SH-SY5Y (cell line): ENCODE data around the gene ALPG.

Experiments used
- GATA2 ChIP-seq: IDR thresholded peaks from 2 replicates; pipeline ENCODE4 v1.6.1; 2011; ENCODE audit warnings: mild to moderate bottlenecking, low read depth, low read length
- GATA3 ChIP-seq: IDR thresholded peaks from 2 replicates; pipeline ENCODE4 v1.6.1; 2011; ENCODE audit warnings: low read depth, mild to moderate bottlenecking, low read length, moderate library complexity

Gene ALPG

DNA sequence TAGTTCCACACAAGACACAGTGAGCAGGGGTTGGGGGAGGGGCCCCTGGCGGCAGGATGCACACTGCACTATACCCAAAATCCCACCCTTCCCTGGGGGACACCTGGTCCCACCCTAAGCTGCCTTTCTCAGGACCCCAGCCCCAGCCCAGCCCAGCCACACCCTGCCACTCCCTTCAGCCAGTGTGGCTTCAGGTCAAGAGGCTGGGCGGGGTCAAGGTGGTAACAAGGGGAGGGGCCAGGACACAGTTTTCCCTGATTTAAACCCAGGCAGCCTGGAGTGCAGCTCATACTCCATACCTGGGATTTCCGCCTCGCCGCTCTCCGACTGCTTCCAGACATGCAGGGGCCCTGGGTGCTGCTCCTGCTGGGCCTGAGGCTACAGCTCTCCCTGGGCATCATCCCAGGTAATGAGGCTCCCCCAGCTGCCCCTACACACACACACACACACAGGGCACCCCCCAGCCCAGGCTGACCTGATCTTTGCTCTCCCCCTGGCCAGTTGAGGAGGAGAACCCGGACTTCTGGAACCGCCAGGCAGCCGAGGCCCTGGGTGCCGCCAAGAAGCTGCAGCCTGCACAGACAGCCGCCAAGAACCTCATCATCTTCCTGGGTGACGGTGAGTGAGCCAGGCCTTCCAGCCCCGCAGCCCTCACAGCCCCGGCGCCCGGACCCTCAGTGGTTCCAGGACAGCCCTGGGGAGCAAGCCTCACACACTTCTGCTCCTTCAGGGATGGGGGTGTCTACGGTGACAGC, at the start of gene ALPG:
ALPG (plus strand) TSS at position 289 of the 755 bp plus-strand sequence; CDS start at position 340, 51 bp downstream.
- TF ChIP-seq GATA3, result no peak
- no peak for TF ChIP-seq GATA2

DNA sequence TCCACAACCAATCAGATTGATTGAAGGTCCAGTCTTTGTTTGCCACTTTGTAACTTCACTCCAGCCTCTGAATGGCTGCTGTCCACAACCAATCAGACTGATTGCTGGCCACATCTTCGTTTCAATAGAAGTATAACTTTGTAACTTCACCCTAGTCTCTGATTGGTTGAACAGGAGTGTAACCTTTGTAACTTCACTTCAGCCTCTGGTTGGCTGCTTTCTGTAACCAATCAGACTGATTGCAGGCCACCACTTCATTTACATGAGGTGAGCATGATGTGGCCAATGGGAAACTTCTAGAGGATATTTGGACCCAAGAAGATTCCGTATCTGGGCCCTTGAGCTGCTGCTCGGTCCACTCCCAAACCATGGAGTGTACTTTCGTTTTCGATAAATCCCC, 45.0 kb upstream of the ALPG start:
- TF ChIP-seq GATA2, result no peak

DNA sequence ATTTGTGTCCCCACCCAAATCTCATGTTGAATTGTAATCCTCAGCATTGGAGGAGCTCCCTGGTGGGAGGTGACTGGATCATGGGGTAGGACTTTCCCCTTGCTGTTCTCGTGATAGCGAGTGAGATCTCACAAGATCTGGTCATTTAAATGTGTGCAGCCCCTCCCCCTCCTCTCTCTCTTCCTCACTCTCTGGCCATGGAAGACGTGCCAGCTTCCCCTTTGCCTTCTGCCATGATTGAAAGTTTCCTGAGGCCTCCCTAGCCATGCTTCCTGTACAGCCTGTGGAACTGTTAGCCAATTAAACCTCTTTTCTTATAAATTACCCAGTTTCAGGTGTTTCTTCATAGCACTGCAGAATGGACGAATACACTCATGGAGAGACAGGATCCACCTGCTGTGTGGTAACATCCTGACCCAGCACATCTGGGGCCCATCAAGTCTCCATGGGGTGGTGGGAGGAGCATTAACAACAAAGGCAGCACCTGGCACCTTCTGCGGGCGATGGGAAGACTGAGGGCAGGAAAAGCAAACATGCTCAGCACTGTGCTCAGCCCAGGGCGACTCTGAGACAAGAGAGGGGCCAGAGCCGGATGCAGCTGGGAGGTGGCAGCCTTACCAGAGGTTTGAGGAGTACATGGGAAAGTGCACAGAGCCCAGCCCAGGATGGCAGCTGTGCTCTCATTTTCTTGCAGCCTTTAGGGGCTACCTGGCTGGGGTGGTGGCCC, 44.3 kb upstream of the ALPG start:
- TF ChIP-seq GATA2, result no peak

DNA sequence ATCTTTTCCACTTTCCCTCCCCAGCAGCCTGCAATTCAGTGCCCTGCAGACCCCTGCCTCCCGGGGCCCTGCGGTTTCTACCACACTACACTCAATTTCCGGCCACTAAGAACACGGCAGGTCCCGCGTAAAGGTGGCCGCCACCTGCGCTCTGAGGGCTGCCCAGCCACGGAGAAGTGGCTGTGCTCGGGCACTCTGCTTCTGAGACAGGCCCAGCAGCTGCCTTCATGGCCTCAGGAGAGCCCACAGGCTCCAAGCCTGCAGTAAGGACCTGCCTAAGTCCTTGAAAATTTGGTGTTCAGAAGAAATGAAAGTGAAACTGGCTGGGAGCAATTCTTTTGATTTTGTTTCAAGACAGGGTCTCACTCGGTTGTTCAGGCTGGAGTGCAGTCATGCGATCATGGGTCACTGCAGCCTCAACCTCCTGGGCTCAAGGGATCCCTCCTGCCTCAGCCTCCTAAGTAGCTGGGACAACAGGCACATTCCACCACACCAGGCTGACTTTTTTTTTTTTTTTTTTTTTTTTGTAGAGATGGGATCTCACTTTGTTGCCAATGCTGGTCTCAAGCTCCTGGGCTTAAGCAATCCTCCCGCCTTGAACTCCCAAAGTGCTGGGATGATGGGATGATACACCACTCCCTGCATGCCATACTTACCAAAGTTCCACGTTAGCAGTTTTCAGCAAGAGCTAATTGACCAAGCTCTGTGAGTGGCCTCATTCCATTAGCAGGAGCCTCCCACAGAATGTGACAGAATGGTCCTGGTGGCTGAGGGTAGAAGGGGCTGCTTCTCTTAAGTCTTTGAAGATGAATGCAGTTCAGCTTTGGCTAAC, 42.6 kb upstream of the ALPG start:
- no peak for TF ChIP-seq GATA3
- TF ChIP-seq GATA2, result no peak

DNA sequence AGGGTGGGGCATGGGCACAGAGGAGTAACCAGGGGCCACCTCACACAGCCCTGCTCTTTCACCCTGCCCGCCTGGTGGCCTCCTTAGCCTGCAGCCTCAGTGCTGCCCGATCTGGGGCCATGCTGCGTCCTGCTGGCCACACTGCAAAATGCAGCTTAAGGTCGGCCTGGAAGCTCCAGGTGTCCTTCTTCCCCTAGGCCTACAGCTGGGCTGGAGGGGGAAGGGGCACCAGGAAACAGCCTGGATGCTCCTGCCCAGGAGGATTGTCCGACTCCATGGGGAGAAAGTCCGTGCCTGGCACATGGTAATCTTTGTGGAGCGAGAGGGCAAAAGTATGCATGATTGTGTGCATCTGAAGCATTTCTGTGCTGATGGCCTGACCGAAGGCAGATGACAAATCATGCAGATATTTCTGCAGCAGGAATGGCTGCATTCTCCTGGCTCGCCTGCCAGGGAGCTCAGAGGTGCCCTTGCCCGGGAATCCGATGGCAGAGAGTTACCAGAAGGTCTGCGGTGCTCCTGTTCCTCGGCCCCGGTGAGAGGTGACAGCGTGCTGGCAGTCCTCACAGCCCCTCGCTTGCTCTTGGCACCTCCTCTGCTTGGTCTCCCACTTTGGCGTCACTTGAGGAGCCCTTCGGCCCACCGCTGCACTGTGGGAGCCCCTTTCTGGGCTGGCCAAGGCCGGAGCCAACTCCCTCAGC, 40.9 kb upstream of the ALPG start:
- TF ChIP-seq GATA3, result no peak
- TF ChIP-seq GATA2, result no peak

DNA sequence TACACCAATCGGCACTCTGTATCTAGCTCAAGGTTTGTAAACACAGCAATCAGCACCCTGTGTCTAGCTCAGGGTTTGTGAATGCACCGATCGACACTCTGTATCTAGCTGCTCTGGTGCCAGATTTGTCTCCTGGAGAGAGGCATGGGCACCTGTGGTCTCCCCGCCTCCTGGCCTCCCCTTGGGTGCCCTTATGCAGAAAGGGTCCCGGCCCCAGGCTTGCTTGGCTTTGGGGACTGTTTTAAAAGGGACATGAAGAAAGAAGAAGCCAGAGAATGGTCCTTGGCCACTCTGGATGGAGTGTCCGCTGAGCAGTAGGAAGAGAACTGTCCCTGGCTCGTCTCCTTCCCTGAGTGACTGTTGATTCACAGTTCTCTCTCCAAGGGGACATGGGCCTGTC, 39.6 kb upstream of the ALPG start:
- TF ChIP-seq GATA3 (no peak), GATA2 (no peak)

DNA sequence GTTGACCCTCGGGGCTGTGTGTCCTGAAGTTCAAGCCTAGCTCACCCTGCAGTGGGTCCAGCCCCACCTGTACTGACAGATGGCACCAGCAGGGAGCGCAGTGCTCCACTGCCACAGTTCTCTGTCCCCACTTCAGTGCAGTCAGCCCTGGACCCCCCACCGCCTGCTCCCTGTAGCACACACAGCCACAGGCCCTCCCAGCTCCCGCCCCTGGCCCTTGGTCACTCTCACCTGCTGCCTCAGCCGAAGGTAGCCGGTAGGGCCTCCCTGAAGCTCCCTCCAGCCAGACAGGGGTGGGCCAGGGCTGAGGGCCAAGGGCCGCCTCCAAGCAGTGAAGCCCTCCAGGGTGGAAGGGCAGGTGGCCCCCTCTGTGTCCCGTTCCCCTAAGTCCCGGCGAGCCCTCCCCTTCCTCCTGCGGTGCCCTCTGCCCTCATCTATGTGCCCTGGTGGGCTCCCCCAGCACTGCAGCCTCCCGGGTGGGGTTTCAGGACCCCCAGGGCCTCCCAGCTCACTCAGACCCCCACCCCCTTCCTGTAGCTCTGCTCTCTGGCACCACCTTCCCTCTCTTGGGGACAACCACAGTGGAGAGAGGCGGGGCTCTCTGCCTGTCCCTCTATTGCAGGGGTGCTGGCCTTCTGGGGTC, 38.9 kb upstream of the ALPG start:
- TF ChIP-seq GATA2 (no peak), GATA3 (no peak)

DNA sequence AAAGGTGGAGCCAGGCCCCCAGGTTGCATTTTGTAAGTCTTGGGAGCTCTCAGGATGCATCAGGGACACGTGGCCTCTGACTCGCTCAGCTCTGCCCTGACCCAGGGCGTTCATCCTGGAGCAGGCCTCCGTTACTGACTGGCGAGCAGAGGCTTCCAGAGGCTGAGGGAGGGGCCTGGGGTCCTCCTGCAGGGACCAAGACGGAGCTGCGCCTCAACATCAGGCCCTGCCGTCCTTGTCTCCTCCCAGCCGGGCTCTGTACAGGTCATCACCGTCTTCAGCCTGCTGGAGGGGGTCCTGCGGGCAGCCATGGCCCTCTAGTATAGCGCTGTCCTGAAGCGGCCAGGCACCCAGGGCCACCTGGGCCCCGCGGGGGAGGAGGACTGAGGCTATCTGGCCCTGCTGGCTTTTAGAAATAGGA, 38.3 kb upstream of the ALPG start:
- TF ChIP-seq GATA2 (no peak), GATA3 (no peak)

DNA sequence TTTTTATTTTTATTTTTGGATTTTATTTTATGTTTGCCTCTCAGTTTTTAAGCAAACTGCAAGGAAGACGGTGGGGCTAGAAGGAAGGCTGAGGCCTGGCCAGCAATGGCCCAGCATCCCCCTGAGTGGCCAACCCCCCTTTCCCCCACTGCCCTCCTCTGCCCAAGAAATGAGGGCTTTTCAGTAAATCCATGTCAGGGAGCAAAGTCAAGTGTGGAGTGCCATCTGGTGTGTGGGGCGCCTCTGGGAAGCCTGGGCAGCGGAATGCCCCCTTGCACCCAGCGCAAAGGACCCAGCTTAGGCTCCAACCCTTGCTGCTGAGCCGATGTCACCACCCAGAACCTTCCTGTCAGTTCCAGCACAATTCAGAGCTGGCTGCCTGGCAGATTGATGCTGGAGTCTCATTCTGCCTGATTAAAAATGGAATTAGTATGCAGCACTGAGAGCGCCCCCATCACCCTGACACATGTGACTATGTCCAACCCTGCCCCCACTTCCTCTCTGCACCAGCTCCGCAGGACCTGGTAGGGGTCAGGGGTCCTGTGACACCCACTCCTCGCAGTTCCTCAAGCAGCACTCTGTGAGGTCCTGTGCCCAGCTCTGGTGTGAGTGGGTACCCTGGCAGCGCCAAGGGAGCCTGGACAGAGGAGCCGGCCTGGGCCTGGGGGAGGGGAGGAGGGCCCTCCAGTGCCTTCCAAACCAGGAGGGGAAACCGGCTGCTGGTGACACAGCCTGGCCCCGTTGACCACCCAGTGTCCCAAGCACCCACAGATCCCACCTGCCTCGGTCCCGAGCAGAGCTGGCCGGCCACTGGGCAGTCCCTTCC, 37.3 kb upstream of the ALPG start:
- TF ChIP-seq GATA3, result no peak
- no peak for TF ChIP-seq GATA2

DNA sequence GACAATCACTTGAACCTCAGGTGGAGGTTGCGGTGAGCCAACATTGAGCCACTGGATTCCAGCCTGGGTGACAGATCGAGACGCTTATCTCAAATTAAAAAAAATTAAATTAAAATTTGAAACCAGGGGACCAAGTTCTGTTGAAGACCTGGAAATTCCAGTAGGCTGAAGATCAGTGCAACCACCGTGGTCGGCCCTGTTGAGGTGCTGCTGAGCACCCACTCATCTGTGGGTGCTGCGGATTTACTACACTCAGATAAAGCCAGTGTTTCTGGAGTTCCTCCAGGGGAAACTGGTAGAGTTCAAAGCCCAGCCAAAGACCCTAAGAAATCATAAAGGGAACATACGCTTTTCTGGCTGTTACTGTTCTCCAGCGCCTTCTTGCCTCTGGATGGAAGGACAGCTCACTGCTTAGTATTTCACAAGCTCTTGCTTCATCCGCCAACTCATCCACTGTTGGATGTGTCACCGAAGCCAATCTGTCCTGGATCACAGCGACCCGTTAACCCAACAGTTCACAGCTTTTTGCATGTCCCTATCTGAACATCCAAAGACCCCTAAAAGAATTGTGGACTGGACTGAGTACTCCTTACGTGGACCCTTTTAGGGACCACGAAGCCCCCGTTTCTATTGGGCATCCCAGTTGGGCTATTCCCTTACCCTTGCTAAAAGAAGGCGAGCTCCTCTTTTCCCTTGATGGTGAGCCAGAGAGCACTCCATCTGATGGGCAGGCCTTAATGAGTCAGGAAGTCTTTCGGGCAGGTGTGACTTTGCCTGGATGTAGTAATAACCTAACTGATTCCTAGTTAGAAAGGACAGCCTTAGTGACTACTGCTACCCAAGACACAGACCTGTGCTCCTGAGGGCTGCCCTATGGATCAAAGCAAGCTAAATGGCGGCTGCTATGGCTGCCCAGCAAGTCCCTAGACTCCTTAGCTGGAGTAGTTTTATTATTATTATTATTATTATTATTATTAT, 34.1 kb upstream of the ALPG start:
- TF ChIP-seq GATA2 (no peak), GATA3 (no peak)

DNA sequence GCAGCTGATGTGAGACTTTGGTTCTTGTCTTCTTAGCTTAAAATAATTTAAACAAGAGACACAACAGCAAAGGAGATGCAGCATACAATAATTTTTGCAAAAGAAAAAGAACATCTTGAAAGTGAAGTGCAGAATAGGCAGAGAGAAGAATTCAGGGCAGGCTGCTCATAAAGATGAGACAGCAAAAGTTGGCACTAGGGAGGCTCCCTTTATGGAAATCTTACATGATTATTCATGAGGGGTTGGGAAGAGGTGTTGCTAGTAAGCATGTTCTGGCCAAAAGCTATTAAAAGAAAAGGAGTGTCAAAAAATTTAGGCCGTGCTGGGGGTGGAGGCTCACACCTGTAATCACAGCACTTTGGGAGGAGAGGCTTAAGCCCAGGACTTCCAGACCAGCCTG, 32.3 kb upstream of the ALPG start:
- TF ChIP-seq GATA2, result no peak
- TF ChIP-seq GATA3, result no peak

DNA sequence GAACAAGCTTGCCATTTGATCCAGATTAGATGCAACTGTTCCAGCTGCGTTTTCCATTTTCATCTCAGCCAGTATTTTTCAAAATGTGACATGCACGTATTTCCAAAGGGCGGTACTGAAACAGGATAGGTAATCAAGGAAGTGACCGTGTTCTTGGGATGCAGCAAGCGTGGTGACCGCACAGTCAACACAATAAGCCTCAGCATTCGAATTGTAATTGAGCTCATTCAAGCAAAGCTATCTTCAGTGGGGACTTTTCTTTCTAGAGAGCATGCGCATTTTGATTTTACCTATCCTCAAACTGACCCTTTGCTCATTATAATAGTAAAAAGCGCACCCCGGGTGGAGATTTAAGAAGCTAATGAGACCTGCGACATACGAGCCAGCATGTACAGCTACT, 31.5 kb upstream of the ALPG start:
- TF ChIP-seq GATA3 (no peak), GATA2 (no peak)

DNA sequence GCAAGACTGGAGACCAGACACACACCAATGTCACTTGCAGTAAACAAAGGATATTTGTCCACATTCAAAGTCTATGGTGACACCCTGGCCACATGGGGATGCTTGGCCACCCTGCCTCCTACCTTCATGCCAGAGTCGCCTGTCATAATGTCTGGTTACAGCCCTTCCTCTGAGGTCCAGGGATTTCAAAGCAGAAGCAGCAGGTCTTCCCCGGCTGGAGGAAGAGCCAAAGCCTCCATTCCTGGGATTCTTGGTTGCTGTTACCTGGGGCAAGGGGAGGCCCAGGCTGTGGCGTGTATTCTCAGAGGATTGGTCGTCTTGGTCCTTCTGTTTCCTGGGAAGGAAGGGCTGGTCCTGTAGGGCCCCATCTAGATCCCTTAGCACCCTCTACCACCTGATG, 30.4 kb upstream of the ALPG start:
- TF ChIP-seq GATA2 (no peak), GATA3 (no peak)
